IPS-18a (cell line): Measurements from ENCODE around the gene FAH.

Source experiments
- H3K27ac ChIP-seq: one replicate; pipeline ENCODE4 v1.5.1; 2013; ENCODE audit warnings: low read length
- H3K27me3 ChIP-seq: one replicate; pipeline ENCODE4 v1.6.1; 2013; ENCODE audit warnings: mild to moderate bottlenecking, low read length; ENCODE audit not compliant: control insufficient read depth, insufficient read depth
- H3K36me3 ChIP-seq: one replicate; pipeline ENCODE4 v1.6.1; 2013; ENCODE audit warnings: low read depth, low read length; ENCODE audit not compliant: control insufficient read depth
- H3K4me1 ChIP-seq: one replicate; pipeline ENCODE4 v1.6.1; 2013; ENCODE audit warnings: low read depth, low read length; ENCODE audit not compliant: control insufficient read depth
- H3K4me3 ChIP-seq: one replicate; pipeline ENCODE4 v1.5.1; 2013; ENCODE audit warnings: low read length
- H3K9ac ChIP-seq: one replicate; pipeline ENCODE4 v1.6.1; 2013; ENCODE audit warnings: mild to moderate bottlenecking, low read length, moderate library complexity
- H3K9me3 ChIP-seq: one replicate; pipeline ENCODE4 v1.6.1; 2013; ENCODE audit warnings: low read depth, low read length; ENCODE audit not compliant: control insufficient read depth

The FAH gene

GRCh38 chr15:80162059-80162554, 9.3 kb downstream of the FAH start:
- no peak overlapping the region for H3K9ac ChIP-seq
- no peaks in the 10 kb centered on the region for H3K4me1 ChIP-seq
- H3K27me3 ChIP-seq, result no peaks in the 10 kb centered on the region
- no peak overlapping the region for H3K27ac ChIP-seq
- H3K9me3 ChIP-seq, result no peaks in the 10 kb centered on the region
- peaks cover 2% of the 10 kb centered on the region for H3K36me3 ChIP-seq
- H3K4me3 ChIP-seq, result no peak overlapping the region

- H3K36me3 ChIP-seq, result peaks cover 2% of the 10 kb centered on the region
- H3K27me3 ChIP-seq, result no peaks in the 10 kb centered on the region
- no peak overlapping the region for H3K27ac ChIP-seq
- H3K4me1 ChIP-seq, result no peaks in the 10 kb centered on the region
- no peak overlapping the region for H3K4me3 ChIP-seq
- H3K9me3 ChIP-seq, result no peaks in the 10 kb centered on the region
- H3K9ac ChIP-seq, result no peak overlapping the region
Measured at GRCh38 chr15:80163217-80163616, 10.4 kb downstream of the FAH start.

- Histone ChIP-seq H3K4me1 (no peaks in the 10 kb centered on the region), H3K4me3 (no peak overlapping the region), H3K27ac (no peak overlapping the region), H3K36me3 (peaks cover 2% of the 10 kb centered on the region), H3K9ac (no peak overlapping the region), H3K9me3 (no peaks in the 10 kb centered on the region), H3K27me3 (no peaks in the 10 kb centered on the region)
Measured at GRCh38 chr15:80163897-80164296, 11.1 kb downstream of the FAH start.

- Histone ChIP-seq H3K9ac (no peak overlapping the region), H3K36me3 (no peaks in the 10 kb centered on the region), H3K4me3 (no peak overlapping the region), H3K27ac (no peak overlapping the region), H3K9me3 (no peaks in the 10 kb centered on the region), H3K27me3 (no peaks in the 10 kb centered on the region), H3K4me1 (no peaks in the 10 kb centered on the region)
Measured at GRCh38 chr15:80167936-80168335, 15.1 kb downstream of the FAH start.

- H3K9ac ChIP-seq, result no peak overlapping the region
- no peak overlapping the region for H3K4me3 ChIP-seq
- no peaks in the 10 kb centered on the region for H3K4me1 ChIP-seq
- no peaks in the 10 kb centered on the region for H3K27me3 ChIP-seq
- H3K36me3 ChIP-seq, result no peaks in the 10 kb centered on the region
- H3K9me3 ChIP-seq, result no peaks in the 10 kb centered on the region
- H3K27ac ChIP-seq, result no peak overlapping the region
Measured at GRCh38 chr15:80168421-80168820, 15.6 kb downstream of the FAH start.

- no peak overlapping the region for H3K4me3 ChIP-seq
- H3K27me3 ChIP-seq, result no peaks in the 10 kb centered on the region
- no peaks in the 10 kb centered on the region for H3K9me3 ChIP-seq
- H3K27ac ChIP-seq, result no peak overlapping the region
- H3K9ac ChIP-seq, result no peak overlapping the region
- no peaks in the 10 kb centered on the region for H3K36me3 ChIP-seq
- H3K4me1 ChIP-seq, result no peaks in the 10 kb centered on the region
Measured at GRCh38 chr15:80169768-80170357, 17.1 kb downstream of the FAH start.

- H3K9me3 ChIP-seq, result no peaks in the 10 kb centered on the region
- no peaks in the 10 kb centered on the region for H3K36me3 ChIP-seq
- no peaks in the 10 kb centered on the region for H3K27me3 ChIP-seq
- H3K27ac ChIP-seq, result no peak overlapping the region
- H3K4me1 ChIP-seq, result no peaks in the 10 kb centered on the region
- H3K9ac ChIP-seq, result no peak overlapping the region
- no peak overlapping the region for H3K4me3 ChIP-seq
Measured at GRCh38 chr15:80170596-80170995, 17.8 kb downstream of the FAH start.

GRCh38 chr15:80171787-80172186, 19.0 kb downstream of the FAH start:
- Histone ChIP-seq H3K9ac (no peak overlapping the region), H3K27ac (no peak overlapping the region), H3K27me3 (no peaks in the 10 kb centered on the region)

GRCh38 chr15:80172401-80172800, 19.6 kb downstream of the FAH start:
- Histone ChIP-seq H3K27me3 (no peaks in the 10 kb centered on the region), H3K4me3 (no peak overlapping the region), H3K9ac (no peak overlapping the region), H3K4me1 (no peaks in the 10 kb centered on the region), H3K27ac (no peak overlapping the region), H3K9me3 (no peaks in the 10 kb centered on the region), H3K36me3 (no peaks in the 10 kb centered on the region)

More at GRCh38 chr15:80171787-80172186, 19.0 kb downstream of the FAH start:
- H3K4me3 ChIP-seq, result no peak overlapping the region
- no peaks in the 10 kb centered on the region for H3K9me3 ChIP-seq
- H3K4me1 ChIP-seq, result no peaks in the 10 kb centered on the region
- H3K36me3 ChIP-seq, result no peaks in the 10 kb centered on the region

GRCh38 chr15:80173022-80173759, 20.4 kb downstream of the FAH start:
- H3K9ac ChIP-seq, result no peak overlapping the region
- H3K27me3 ChIP-seq, result no peaks in the 10 kb centered on the region
- H3K4me1 ChIP-seq, result no peaks in the 10 kb centered on the region
- H3K4me3 ChIP-seq, result no peak overlapping the region
- no peaks in the 10 kb centered on the region for H3K36me3 ChIP-seq
- H3K27ac ChIP-seq, result no peak overlapping the region
- H3K9me3 ChIP-seq, result no peaks in the 10 kb centered on the region

GRCh38 chr15:80174017-80174746, 21.4 kb downstream of the FAH start:
- Histone ChIP-seq H3K4me3 (no peak overlapping the region), H3K27ac (no peak overlapping the region), H3K27me3 (no peaks in the 10 kb centered on the region), H3K9me3 (no peaks in the 10 kb centered on the region), H3K4me1 (no peaks in the 10 kb centered on the region), H3K9ac (no peak overlapping the region), H3K36me3 (no peaks in the 10 kb centered on the region)
